ENCODE measurements around the gene VPS72.

Gene VPS72

GRCh38 chr1:151143986-151144385 is 46.0 kb downstream of the VPS72 start:
- no peak for DNase-seq

- DNase-seq: no peak
These were observed 47.0 kb downstream of the VPS72 start for GRCh38 chr1:151143057-151143435.

- no peak for DNase-seq
These were observed 47.5 kb downstream of the VPS72 start for GRCh38 chr1:151142411-151143056.

- DNase-seq: no peak
These were observed 52.2 kb downstream of the VPS72 start for GRCh38 chr1:151137789-151138188.

- no peak for DNase-seq
These were observed 54.3 kb downstream of the VPS72 start for GRCh38 chr1:151135433-151136385.

GRCh38 chr1:151134991-151135390 is 55.0 kb downstream of the VPS72 start:
- DNase-seq: no peak

- DNase-seq: no peak
These were observed 55.6 kb downstream of the VPS72 start for GRCh38 chr1:151134396-151134795.

GRCh38 chr1:151133018-151133806 is 56.8 kb downstream of the VPS72 start:
- no peak for DNase-seq

GRCh38 chr1:151132335-151133017 is 57.5 kb downstream of the VPS72 start:
- DNase-seq: no peak

GRCh38 chr1:151131701-151132334 is 58.2 kb downstream of the VPS72 start:
- no peak for DNase-seq

- DNase-seq: peak; percentile 81 to 85
These were observed 58.9 kb downstream of the VPS72 start for GRCh38 chr1:151130987-151131586.

GRCh38 chr1:151128800-151129199 is 61.2 kb downstream of the VPS72 start:
- no peak for DNase-seq
